GM13977 (cell line): ENCODE results near the gene EML4.
A peak's percentile ranks its signal among the peaks of the same experiment; 100 is the strongest.

Experiments used
- DNase-seq: peaks from one replicate; pipeline ENCODE4 v3.0.0; 2012; ENCODE audit warnings: low spot score
- in situ Hi-C: fragments of 300-500 bp; cut with MboI; formaldehyde crosslinking; loops from one replicate; pipeline ENCODE4 v1.12.0; 2022; ENCODE audit warnings: low sequenced_read_pairs, low pct_unique_long_range_greater_than_20kb, mixed read lengths, inconsistent platforms; ENCODE audit not compliant: unreplicated experiment
- TF ChIP-seq, protein P1 (sequence below): IDR thresholded peaks from 2 replicates; pipeline ENCODE4 v1.5.1; 2012; ENCODE audit warnings: mild to moderate bottlenecking, control low read depth; ENCODE audit not compliant: insufficient read depth; ENCODE audit errors: extremely low read depth, missing control alignments

EML4 gene

DNA sequence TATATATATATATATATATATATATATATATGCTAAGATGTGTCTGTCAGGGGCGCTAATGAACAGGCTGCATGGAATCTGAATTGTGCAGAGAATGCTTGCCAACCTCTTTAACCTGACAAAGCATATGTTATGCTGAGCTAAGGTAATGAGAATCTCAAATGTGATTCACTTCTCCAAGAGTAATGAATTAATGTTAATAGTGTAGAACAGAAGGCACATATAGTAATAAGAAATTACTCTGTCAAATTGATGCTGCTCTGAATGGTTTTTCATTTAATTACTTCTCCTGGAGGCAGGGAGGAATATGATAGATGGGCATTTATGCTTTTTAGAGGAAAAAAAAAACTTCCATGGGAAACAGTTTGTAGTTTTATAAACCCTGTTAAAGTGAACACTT, 156.5 kb downstream of the EML4 start:
- no peak for DNase-seq
- in situ Hi-C loops, result loop anchor here (10.0 kb wide), 1 partner anchor 231 kb away; no protein-coding TSS in a partner anchor
- TF ChIP-seq, protein P1, sequence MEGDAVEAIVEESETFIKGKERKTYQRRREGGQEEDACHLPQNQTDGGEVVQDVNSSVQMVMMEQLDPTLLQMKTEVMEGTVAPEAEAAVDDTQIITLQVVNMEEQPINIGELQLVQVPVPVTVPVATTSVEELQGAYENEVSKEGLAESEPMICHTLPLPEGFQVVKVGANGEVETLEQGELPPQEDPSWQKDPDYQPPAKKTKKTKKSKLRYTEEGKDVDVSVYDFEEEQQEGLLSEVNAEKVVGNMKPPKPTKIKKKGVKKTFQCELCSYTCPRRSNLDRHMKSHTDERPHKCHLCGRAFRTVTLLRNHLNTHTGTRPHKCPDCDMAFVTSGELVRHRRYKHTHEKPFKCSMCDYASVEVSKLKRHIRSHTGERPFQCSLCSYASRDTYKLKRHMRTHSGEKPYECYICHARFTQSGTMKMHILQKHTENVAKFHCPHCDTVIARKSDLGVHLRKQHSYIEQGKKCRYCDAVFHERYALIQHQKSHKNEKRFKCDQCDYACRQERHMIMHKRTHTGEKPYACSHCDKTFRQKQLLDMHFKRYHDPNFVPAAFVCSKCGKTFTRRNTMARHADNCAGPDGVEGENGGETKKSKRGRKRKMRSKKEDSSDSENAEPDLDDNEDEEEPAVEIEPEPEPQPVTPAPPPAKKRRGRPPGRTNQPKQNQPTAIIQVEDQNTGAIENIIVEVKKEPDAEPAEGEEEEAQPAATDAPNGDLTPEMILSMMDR, result no peak

DNA sequence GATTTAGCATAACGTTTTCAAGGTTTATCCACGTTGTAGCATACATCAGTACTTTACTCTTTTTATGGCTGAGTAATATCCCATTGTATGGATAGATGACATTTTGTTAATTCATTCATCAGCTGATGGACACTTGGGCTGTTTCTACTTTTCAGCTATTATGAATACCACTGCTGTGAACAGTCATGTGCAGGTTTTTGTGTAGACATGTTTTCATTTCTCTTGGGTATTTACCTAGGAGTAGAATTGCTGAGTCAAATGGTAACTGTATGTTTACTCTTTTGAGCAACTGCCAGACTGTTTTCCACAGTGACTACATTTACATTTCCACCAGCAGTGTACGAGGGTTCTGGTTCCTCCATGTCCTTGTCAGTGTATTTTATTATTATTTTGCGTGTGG, 158.0 kb downstream of the EML4 start:
- TF ChIP-seq, protein P1, result no peak
- in situ Hi-C loops, result loop anchor here (10.0 kb wide), 1 partner anchor 232 kb away; no protein-coding TSS in a partner anchor
- DNase-seq, result no peak

DNA sequence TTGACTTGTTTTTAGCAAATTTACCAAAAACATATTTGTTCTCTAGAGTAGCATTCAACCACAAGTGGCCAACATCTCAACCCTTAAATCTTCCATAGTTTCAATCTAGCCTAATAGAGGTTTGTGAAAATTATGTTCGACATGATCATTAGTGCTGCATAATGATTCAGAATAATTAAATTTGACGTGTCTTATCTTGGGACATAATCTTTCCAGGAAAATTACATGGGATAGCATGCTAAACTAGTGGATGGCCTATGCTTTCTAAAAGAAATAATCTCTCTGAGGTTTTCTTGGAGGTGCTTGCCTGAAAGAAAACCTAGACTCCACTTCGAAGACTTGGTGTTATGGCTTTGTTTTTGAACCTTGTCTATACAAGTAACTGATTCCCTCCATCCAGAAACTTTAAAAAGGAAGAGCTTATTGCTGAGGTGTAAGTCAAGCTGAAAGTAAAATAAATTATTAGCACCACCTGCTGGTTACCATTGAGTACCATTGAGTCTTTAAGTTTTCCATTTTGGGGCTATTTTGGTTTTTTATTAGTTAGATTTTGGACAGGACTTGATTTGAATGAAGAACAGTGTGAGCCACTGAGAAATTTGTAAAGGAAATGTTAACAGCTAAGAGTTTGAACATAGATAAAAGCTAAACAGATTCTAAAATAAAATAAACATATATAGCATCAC, 159.1 kb downstream of the EML4 start:
- peak; percentile 25 for DNase-seq
- TF ChIP-seq, protein P1, result peak; percentile 44
- in situ Hi-C loops, result loop anchor here (10.0 kb wide), 1 partner anchor 233 kb away; no protein-coding TSS in a partner anchor

DNA sequence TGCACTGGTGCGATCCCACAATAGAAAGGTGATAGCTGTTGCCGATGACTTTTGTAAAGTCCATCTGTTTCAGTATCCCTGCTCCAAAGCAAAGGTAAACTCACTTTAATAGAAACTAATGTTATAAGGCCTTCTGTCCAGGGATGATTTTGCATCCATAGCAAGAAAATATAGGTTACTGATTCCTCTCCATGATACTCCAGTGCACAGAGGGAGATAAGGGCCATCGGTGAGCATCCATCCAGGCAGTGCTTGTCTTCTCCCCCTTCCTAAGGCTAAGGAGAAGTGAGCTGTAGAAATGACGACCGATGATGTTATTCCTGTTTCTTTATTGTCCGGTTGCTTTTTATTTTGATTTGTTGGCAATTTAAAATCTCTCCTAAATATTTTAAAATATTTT, 159.8 kb downstream of the EML4 start:
- in situ Hi-C loops, result loop anchor here (10.0 kb wide), 1 partner anchor 234 kb away; no protein-coding TSS in a partner anchor
- TF ChIP-seq, protein P1, result no peak
- no peak for DNase-seq

DNA sequence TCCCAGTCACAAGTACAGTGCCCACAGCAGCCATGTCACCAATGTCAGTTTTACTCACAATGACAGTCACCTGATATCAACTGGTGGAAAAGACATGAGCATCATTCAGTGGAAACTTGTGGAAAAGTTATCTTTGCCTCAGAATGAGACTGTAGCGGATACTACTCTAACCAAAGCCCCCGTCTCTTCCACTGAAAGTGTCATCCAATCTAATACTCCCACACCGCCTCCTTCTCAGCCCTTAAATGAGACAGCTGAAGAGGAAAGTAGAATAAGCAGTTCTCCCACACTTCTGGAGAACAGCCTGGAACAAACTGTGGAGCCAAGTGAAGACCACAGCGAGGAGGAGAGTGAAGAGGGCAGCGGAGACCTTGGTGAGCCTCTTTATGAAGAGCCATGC, 160.6 kb downstream of the EML4 start:
- DNase-seq, result no peak
- TF ChIP-seq, protein P1, result no peak
- in situ Hi-C loops, result loop anchor here (10.0 kb wide), 1 partner anchor 235 kb away; no protein-coding TSS in a partner anchor

DNA sequence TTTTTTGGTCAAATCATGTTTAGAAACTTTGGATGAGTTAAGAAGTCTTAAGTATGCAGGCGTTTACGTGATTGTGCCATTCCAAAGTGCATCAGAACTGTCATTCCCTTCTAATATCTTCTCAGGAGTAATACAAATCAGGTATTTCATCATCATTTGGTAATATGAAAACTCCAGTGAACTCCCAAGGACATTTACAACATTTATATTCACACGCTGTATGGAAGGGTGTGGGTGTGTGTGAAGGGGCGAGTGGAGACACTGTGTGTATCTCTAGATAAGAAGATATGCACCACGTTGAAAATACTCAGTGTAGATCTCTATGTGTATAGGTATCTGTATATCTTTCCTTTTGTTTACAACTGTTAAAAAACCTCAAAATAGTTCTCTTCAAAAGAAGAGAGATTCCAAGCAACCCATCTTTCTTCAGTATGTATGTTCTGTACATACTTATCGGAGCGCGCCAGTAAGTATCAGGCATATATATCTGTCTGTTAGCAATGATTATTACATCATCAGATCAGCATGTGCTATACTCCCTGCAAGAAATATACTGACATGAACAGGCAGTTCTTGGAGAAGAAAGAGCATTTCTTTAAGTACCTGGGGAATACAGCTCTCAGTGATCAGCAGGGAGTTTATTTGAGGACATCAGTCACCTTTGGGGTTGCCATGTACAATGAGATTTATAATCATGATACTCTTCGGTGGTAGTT, 162.6 kb downstream of the EML4 start:
- no peak for DNase-seq
- TF ChIP-seq, protein P1, result no peak
- in situ Hi-C loops, result no loop called here
